Activated CD4-positive, alpha-beta memory T cell treated with anti-CD3 and anti-CD28 coated beads, Interleukin-2, amount 10 ng/mL, durations not matched to agents 7 days and 5 days (primary cell): ENCODE data around the gene GREB1L. TPM values are rescaled to one million over a fixed set of nuclear protein-coding genes. Genes with fewer than 3 reads are reported as not detected.

Experiments used
- CTCF ChIA-PET: fragments of 350-600 bp; sonication (Branson Sonifier 250); formaldehyde crosslinking; loops from one replicate; lab custom pipeline; 2021; ENCODE audit warnings: antibody characterized with exemption, inconsistent platforms; lab: Charles Lee
- POLR2A ChIA-PET: fragments of 350-600 bp; sonication (Branson Sonifier 250); formaldehyde crosslinking; loops from one replicate; lab custom pipeline; 2021; ENCODE audit warnings: antibody characterized with exemption; lab: Charles Lee
- DNase-seq: peaks from one replicate; pipeline ENCODE4 v3.0.0-alpha.2; 2020
- H3K27ac Mint-ChIP-seq: one replicate; pipeline ENCODE4 v1.8.0; 2021; ENCODE audit warnings: mild to moderate bottlenecking, mixed read lengths
- H3K27me3 Mint-ChIP-seq: one replicate; pipeline ENCODE4 v1.8.0; 2021; ENCODE audit warnings: mixed read lengths
- H3K36me3 Mint-ChIP-seq: one replicate; pipeline ENCODE4 v1.8.0; 2021; ENCODE audit warnings: low read depth, mixed read lengths
- H3K4me1 Mint-ChIP-seq: one replicate; pipeline ENCODE4 v1.8.0; 2021; ENCODE audit warnings: mixed read lengths
- H3K4me3 Mint-ChIP-seq: one replicate; pipeline ENCODE4 v1.8.0; 2021; ENCODE audit warnings: mild to moderate bottlenecking, mixed read lengths
- H3K9me3 Mint-ChIP-seq: one replicate; pipeline ENCODE4 v1.8.0; 2021; ENCODE audit warnings: mixed read lengths
- total RNA-seq, 2 experiments: library from RNA; stranded (reverse); gene quantifications; one replicate each; pipeline ENCODE4 v1.2.3, GENCODE V29; 2021

The GREB1L gene
- total RNA-seq, 2 experiments from 2014 or later = not detected

DNA sequence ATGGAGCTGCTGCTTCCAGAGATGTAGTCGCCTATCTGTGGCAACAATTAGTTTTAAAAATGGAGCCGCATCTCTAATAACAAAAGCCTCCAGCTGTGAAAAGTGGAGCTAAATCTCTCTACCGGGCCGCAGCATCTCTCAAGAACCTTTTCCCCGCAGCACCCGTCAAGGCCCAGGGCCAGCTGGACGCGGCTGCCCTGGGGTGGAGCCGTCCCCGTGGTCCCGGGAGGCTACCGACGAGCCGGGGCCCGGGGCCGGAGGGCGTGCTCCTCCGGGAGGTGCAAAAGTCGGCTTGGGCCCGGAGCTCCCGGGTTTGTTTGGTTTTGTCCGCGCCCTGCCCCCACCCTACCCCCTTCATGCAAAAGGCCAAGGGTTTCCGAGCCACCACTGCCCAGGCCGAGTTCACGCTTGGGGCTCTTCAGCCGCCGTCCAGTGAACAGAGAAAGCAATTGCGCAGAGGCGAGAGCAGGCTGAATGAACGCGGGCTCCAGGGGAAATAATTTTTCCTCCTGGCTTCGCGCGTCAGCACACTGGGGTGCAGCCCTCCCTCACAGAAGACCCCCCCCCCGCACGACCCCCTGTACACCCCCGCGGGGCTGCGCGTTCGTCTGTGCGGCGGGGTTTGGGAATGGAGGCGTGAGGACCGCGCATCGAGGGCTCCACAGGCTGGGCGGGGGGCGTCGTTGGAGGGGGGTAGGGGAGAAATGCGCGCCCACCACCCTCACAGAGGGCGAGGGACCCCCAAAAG lies 557 bp upstream of the GREB1L start:
- H3K4me1 Mint-ChIP-seq = peaks cover 6% of the 10 kb centered on the region
- POLR2A ChIA-PET = no interaction called here
- CTCF ChIA-PET = no interaction called here
- H3K4me3 Mint-ChIP-seq = no peak overlapping the region
- no peaks in the 10 kb centered on the region for H3K9me3 Mint-ChIP-seq
- H3K27me3 Mint-ChIP-seq = peaks cover 55% of the 10 kb centered on the region
- DNase-seq = no peak
- no peak overlapping the region for H3K27ac Mint-ChIP-seq
- peaks cover 3% of the 10 kb centered on the region for H3K36me3 Mint-ChIP-seq

DNA sequence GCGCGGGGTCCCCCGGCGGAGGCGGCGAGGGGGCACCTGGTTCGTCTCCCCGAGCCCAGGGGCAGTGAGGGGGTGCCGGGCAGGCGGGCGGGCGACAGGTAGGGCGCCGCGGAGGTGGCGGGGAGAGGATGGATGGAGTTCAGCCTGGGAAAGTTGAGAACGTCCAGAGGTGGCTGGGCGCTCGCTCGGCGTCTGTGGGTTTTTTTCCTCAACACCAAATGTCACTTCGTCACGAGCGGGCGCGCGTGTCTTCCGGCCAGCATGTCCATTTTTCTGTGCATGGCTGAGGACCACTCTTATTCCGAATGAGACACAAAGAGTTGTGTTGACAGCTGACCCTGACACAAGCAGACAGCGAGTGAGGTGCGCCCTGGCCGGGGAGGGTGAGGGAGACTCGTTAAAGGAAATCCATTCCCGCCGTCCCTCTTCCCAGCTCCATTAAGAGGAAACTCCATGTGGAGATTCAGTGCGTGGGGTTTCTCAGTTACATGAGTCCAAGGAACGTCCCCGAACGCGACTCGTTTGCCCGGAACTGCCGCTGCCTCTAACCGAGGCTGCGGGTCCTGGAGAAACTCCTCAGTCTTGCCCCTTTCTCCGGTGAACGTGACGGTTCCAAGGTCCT lies 859 bp downstream of the GREB1L start:
- Mint-ChIP-seq H3K27me3 (peaks cover 56% of the 10 kb centered on the region), H3K9me3 (no peaks in the 10 kb centered on the region), H3K4me1 (peaks cover 6% of the 10 kb centered on the region), H3K27ac (no peak overlapping the region), H3K36me3 (peaks cover 3% of the 10 kb centered on the region), H3K4me3 (no peak overlapping the region)
- DNase-seq = no peak
- POLR2A ChIA-PET = no interaction called here
- CTCF ChIA-PET = no interaction called here

DNA sequence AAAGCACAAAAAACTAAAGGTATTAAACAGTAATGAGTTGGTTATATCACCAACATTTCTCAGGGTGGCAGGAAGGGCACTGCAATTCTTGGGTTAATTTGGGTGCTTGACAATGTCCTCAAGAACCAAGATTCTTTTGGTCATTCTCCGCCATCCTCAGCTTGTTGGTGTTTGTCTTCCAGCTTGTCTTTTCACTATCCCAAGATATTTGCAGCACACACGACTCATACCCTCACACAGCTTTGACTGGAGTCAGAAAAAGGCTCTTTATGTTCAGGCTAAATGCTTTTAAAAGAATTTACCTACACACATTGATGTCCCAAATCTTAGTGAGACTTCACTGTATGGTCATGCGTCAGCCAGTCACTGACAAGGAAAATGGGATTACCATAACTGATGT lies 12.5 kb downstream of the GREB1L start:
- no peak overlapping the region for H3K27ac Mint-ChIP-seq
- no peaks in the 10 kb centered on the region for H3K4me1 Mint-ChIP-seq
- no peak for DNase-seq
- H3K36me3 Mint-ChIP-seq = no peaks in the 10 kb centered on the region
- H3K4me3 Mint-ChIP-seq = no peak overlapping the region
- ChIA-PET CTCF (no interaction called here), POLR2A (no interaction called here)
- peaks cover 3% of the 10 kb centered on the region for H3K27me3 Mint-ChIP-seq
- no peaks in the 10 kb centered on the region for H3K9me3 Mint-ChIP-seq

DNA sequence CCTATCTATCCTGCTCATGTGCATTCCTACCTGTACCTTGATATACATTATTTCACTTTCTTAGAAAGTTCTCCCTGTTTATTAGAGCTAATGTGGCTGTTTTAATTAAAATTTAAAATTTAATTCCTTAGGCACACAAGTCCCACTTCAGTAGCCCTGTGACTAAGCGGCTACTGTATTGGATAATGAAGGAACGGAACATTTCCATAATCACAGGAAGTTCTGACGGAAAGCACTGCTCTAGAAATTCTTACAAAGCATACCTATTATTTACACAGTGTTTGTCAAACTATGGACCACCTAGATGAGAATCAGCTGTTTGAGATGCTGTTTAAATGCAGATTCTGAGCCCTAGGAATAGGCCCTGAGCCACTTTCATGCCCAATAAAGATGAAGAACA lies 13.2 kb downstream of the GREB1L start:
- Mint-ChIP-seq H3K27ac (no peak overlapping the region), H3K9me3 (no peaks in the 10 kb centered on the region), H3K4me3 (no peak overlapping the region), H3K4me1 (no peaks in the 10 kb centered on the region), H3K27me3 (no peaks in the 10 kb centered on the region), H3K36me3 (no peaks in the 10 kb centered on the region)
- DNase-seq = no peak
- ChIA-PET POLR2A (no interaction called here), CTCF (no interaction called here)

DNA sequence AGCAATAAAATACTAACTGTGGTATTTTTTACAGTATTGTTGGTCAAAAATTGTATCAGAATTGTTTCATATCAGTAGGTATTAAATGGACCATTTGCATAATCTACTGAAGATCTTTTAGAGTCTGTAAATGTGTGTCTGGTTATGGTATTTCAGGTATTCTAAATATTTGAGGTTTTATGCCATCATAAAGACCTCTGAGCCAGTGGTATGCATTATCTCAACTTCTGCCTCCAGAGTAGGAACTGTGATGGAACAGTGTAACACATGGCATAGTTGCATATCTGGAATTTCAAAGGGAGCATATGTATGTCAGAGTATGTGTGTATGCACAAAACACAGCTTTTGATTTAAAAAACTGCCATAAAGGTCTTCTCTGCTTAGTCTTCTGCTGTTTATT lies 15.4 kb downstream of the GREB1L start:
- H3K9me3 Mint-ChIP-seq = no peaks in the 10 kb centered on the region

DNA sequence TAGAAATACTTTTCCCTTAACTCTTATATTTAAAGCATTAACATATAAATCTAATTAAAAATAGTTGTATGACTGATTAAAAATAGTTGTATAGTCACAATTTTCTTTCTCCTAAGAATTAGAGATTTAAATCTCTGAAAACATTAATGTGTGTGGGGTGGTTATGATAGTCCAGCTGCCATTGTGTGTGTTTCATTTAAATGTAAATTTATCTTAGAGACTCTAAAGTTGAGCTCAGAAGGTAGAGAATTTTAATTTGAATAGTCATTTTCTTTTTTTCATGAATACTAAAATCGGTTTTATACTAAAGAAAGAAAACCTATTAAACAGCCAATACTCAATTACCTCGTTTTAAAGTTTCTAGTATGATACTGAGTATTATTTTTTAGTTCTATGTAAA lies 18.6 kb downstream of the GREB1L start:
- no peaks in the 10 kb centered on the region for H3K36me3 Mint-ChIP-seq
- ChIA-PET CTCF (no interaction called here), POLR2A (no interaction called here)
- no peaks in the 10 kb centered on the region for H3K4me1 Mint-ChIP-seq
- H3K27me3 Mint-ChIP-seq = peaks cover 16% of the 10 kb centered on the region
- no peak overlapping the region for H3K4me3 Mint-ChIP-seq
- no peaks in the 10 kb centered on the region for H3K9me3 Mint-ChIP-seq
- DNase-seq = no peak
- no peak overlapping the region for H3K27ac Mint-ChIP-seq

More for the DNA sequence above, 15.4 kb downstream of the GREB1L start:
- DNase-seq = no peak
- Mint-ChIP-seq H3K4me3 (no peak overlapping the region), H3K36me3 (no peaks in the 10 kb centered on the region), H3K4me1 (no peaks in the 10 kb centered on the region), H3K27ac (no peak overlapping the region), H3K27me3 (no peaks in the 10 kb centered on the region)
- ChIA-PET POLR2A (no interaction called here), CTCF (no interaction called here)

DNA sequence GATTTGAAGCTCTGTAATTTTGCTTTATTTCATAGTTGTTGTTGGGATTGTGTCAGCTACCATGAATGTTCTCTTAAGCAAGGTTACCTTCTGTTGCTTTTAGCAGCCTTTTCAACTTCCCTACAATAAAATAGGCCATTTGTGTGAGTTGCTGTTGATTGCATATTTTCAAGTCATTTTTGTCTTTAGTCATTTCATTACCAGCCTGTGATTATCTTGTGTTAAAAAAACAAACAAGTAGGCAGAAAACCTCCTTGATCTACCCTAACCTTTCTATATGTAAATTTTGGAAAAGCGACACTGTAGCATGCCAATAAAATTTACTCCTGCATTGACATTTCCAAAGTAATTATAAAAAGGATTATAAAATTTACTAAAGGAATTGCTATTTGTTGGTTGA lies 19.3 kb downstream of the GREB1L start:
- Mint-ChIP-seq H3K27me3 (peaks cover 19% of the 10 kb centered on the region), H3K4me1 (no peaks in the 10 kb centered on the region), H3K4me3 (no peak overlapping the region), H3K36me3 (no peaks in the 10 kb centered on the region), H3K9me3 (no peaks in the 10 kb centered on the region), H3K27ac (no peak overlapping the region)
- ChIA-PET POLR2A (no interaction called here), CTCF (no interaction called here)
- no peak for DNase-seq

DNA sequence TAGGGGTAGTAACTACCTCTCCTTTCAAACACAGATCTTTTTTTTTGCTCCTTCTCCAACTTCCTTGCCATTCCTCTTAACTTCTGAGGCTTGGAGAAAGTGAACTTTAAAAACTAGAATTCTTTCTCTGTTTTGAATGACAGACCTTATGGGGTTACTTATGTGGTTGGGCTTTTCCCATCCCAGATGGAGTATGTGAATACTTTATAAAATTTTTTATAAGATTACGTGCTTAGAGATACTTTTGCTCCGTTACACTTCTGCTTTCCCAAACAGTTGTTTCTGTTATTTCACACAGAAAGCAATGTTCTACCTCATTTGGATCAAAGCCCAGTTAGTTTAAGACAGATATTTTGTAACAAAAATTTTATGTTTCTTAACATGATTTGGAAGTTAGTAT lies 20.2 kb downstream of the GREB1L start:
- Mint-ChIP-seq H3K4me3 (no peak overlapping the region), H3K9me3 (no peaks in the 10 kb centered on the region), H3K27me3 (peaks cover 19% of the 10 kb centered on the region), H3K4me1 (no peaks in the 10 kb centered on the region), H3K27ac (no peak overlapping the region), H3K36me3 (no peaks in the 10 kb centered on the region)
- CTCF ChIA-PET = no interaction called here
- POLR2A ChIA-PET = no interaction called here
- no peak for DNase-seq

DNA sequence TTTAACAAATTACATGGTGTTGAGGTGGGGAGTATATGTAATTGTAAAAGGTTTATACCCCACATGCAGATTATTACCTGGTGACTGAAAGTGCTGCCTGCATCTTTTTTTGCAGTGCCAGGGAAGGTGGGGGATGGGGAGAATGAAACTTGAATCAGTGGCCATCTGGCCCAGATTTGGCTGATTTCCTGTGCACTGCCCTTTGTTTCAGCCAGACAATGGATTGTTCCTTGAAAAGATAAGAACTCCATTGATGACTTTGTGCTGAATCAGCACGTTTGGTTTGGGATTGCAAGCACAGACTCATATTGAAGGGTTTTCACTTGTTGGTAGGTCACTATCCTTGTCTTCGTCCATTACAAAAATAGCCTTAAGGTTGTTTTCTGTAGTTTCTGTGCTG lies 20.9 kb downstream of the GREB1L start:
- no peak overlapping the region for H3K27ac Mint-ChIP-seq
- H3K27me3 Mint-ChIP-seq = peaks cover 19% of the 10 kb centered on the region
- no peak overlapping the region for H3K4me3 Mint-ChIP-seq
- H3K4me1 Mint-ChIP-seq = no peaks in the 10 kb centered on the region
- no peaks in the 10 kb centered on the region for H3K9me3 Mint-ChIP-seq
- no peaks in the 10 kb centered on the region for H3K36me3 Mint-ChIP-seq
- CTCF ChIA-PET = no interaction called here
- DNase-seq = no peak
- POLR2A ChIA-PET = no interaction called here

DNA sequence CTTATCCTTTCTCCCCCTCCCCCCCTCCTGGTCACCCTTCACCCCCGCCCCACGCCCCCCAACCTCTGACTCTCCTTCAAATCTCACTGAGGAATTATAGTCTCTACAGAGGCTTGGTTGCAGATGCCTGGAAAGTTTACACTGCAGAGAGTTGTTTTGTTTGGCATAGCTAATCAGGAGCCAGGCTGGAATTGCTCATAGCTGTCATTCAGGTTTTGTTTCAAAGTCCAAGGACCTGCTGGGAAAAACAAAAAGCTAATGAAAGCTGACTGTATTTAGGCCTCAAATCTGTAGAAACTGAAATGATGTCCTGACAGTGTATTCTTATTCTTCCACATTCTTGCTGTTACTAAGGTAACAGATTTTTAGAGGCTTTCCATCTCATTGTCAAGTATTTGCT lies 22.6 kb downstream of the GREB1L start:
- H3K27ac Mint-ChIP-seq = no peak overlapping the region
- ChIA-PET CTCF (no interaction called here), POLR2A (no interaction called here)
- no peak for DNase-seq
- H3K4me3 Mint-ChIP-seq = no peak overlapping the region
- no peaks in the 10 kb centered on the region for H3K4me1 Mint-ChIP-seq
- H3K36me3 Mint-ChIP-seq = no peaks in the 10 kb centered on the region
- peaks cover 19% of the 10 kb centered on the region for H3K27me3 Mint-ChIP-seq
- no peaks in the 10 kb centered on the region for H3K9me3 Mint-ChIP-seq

DNA sequence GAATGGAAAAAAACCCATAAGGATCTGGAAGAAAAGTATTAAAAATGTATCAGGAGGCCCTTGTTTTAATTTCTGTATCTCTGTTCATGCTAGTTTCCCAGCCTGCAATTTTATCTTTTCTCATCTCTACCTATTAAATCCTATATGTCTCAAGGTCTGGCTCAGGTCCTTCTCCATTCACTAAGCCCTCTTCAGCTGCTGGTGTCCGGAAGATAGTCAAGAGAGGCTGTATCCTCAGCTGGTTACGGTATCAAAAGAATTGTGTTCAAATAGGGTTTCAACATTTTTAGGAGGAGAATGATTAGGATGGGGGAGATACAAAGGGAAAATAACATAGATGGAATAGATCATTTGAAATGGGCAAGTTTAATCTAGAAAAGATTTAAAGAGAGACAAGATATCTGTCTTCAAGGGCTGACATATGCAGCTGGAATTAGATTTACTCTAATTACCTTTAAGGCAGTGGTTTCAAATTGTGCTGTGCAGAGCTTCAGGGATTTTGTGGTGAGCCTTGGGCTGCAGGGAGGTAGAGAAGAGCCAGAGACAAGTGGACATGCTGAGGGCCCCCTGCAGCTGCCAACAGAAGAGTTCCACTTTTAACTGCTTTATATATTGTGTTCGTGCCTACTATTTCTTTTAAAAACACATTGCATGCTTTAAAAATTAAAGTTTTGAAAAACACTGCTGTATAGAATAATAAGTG lies 24.1 kb downstream of the GREB1L start:
- ChIA-PET POLR2A (no interaction called here), CTCF (no interaction called here)
- Mint-ChIP-seq H3K4me3 (no peak overlapping the region), H3K27me3 (peaks cover 19% of the 10 kb centered on the region), H3K36me3 (no peaks in the 10 kb centered on the region), H3K9me3 (no peaks in the 10 kb centered on the region), H3K4me1 (no peaks in the 10 kb centered on the region), H3K27ac (no peak overlapping the region)
- no peak for DNase-seq

DNA sequence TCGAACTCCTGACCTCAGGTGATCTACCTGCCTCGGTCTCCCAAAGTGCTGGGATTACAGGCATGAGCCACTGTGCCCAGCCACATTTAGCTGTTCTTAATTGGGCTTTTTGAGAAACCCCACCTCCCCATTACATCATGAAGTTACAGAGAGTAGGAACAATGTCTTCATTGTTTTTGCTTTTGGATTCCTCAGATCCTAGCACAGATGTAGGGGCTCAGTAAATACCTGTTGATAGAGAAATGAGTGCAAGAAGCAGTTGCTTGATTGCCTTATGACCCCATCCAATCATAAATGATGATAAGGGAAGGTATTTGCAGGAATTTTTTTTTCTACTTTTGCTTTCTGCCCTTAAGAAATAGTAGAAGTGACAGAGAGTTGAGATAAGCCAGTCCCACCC lies 25.4 kb downstream of the GREB1L start:
- Mint-ChIP-seq H3K27ac (no peak overlapping the region), H3K9me3 (no peaks in the 10 kb centered on the region), H3K4me1 (no peaks in the 10 kb centered on the region), H3K4me3 (no peak overlapping the region), H3K27me3 (peaks cover 19% of the 10 kb centered on the region), H3K36me3 (no peaks in the 10 kb centered on the region)
- POLR2A ChIA-PET = no interaction called here
- CTCF ChIA-PET = no interaction called here
- DNase-seq = no peak

DNA sequence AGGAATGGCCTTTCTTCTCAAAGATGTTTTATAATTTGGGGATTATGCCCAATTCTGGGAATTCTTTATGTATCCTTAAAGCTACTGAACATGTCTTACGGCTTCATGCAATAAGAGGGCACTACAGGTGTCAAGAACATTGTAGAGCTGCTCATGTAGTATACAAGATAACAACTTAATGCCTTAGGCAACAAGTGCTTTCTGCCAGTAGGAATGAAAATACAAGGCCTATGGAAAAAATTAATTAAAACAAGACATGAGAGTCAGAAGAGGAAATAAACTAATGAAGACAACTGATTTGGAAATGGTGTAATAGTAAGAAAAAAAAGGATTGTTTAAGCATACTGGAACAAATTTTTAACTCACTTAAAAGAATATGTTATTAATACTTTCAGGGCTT lies 27.3 kb downstream of the GREB1L start:
- H3K9me3 Mint-ChIP-seq = no peaks in the 10 kb centered on the region
- no peak overlapping the region for H3K27ac Mint-ChIP-seq
- no peak overlapping the region for H3K4me3 Mint-ChIP-seq
- ChIA-PET CTCF (no interaction called here), POLR2A (no interaction called here)
- no peaks in the 10 kb centered on the region for H3K36me3 Mint-ChIP-seq
- no peak for DNase-seq
- peaks cover 6% of the 10 kb centered on the region for H3K27me3 Mint-ChIP-seq
- H3K4me1 Mint-ChIP-seq = no peaks in the 10 kb centered on the region
